CD14-positive monocyte (primary cell): ENCODE data around the gene ALG1. TPM values are rescaled to one million over a fixed set of nuclear protein-coding genes. Genes with fewer than 3 reads are reported as not detected.

Source experiments
- DNase-seq, 3 donors: peaks; one replicate each; pipeline ENCODE4 v3.0.0-alpha.2; 2011 to 2022
- H2AFZ ChIP-seq: 2 replicates; pipeline ENCODE4 v1.6.0; 2012; ENCODE audit warnings: mild to moderate bottlenecking, low read depth, low read length, inconsistent platforms; ENCODE audit not compliant: insufficient read depth, poor library complexity, severe bottlenecking
- H3K27ac ChIP-seq, 2 donors: 1 replicate in 1 of 2; 2 replicates in 1 of 2; pipeline ENCODE4 v1.5.1; 2012 to 2013; ENCODE audit warnings: low read length in 2 of 2, control low read depth in 1 of 2, inconsistent platforms in 1 of 2, low read depth in 1 of 2, mild to moderate bottlenecking in 1 of 2
- H3K27me3 ChIP-seq, 2 donors: one replicate each; pipeline versions ENCODE4 v1.6.0 to v1.6.1; 2011 to 2013; ENCODE audit warnings: low read length in 2 of 2; ENCODE audit not compliant: control insufficient read depth in 2 of 2, insufficient read depth in 2 of 2
- H3K36me3 ChIP-seq, 2 donors: replicated peaks in 1 of 2; 1 replicate in 1 of 2; 2 replicates in 1 of 2; pipeline versions ENCODE4 v1.5.1 to v1.6.1; 2012 to 2013; ENCODE audit warnings: low read length in 2 of 2, control low read depth in 1 of 2, inconsistent platforms in 1 of 2, mild to moderate bottlenecking in 1 of 2; ENCODE audit not compliant: insufficient read depth in 2 of 2, control insufficient read depth in 1 of 2
- H3K4me1 ChIP-seq, 2 donors: 1 replicate in 1 of 2; 2 replicates in 1 of 2; pipeline versions ENCODE4 v1.5.1 to v1.6.1; 2012 to 2013; ENCODE audit warnings: low read length in 2 of 2, control low read depth in 1 of 2, inconsistent platforms in 1 of 2, mild to moderate bottlenecking in 1 of 2, moderate library complexity in 1 of 2; ENCODE audit not compliant: insufficient read depth in 2 of 2, control insufficient read depth in 1 of 2
- H3K4me2 ChIP-seq: replicated peaks from 2 replicates; pipeline ENCODE3; 2012; ENCODE audit warnings: low read length, moderate library complexity, mild to moderate bottlenecking; ENCODE audit not compliant: poor library complexity, severe bottlenecking; ENCODE audit errors: extremely low read depth
- H3K4me3 ChIP-seq, 3 experiments: fragments of 200-600 bp in 1 of 3; sonication (generic) in 1 of 3; replicated peaks in 1 of 3; 1 replicate in 2 of 3; 2 replicates in 1 of 3; pipeline ENCODE4 v1.5.1; 2011 to 2013; ENCODE audit warnings: low read length in 3 of 3, mild to moderate bottlenecking in 3 of 3, control low read depth in 2 of 3, low read depth in 2 of 3, inconsistent platforms in 1 of 3, moderate library complexity in 1 of 3
- H3K79me2 ChIP-seq: 2 replicates; pipeline ENCODE4 v1.6.0; 2012; ENCODE audit warnings: mild to moderate bottlenecking, control low read depth, inconsistent platforms, low read length, moderate library complexity; ENCODE audit not compliant: insufficient read depth
- H3K9ac ChIP-seq: 2 replicates; pipeline ENCODE4 v1.6.0; 2017; ENCODE audit warnings: low read length, mild to moderate bottlenecking; ENCODE audit not compliant: insufficient read depth, poor library complexity, severe bottlenecking
- H3K9me3 ChIP-seq, 2 donors: replicated peaks in 1 of 2; 1 replicate in 1 of 2; 2 replicates in 1 of 2; pipeline versions ENCODE4 v1.5.1 to v1.6.1; 2012 to 2013; ENCODE audit warnings: low read length in 2 of 2, control low read depth in 1 of 2; ENCODE audit not compliant: control insufficient read depth in 1 of 2, insufficient read depth in 1 of 2
- H4K20me1 ChIP-seq: 2 replicates; pipeline ENCODE4 v1.6.0; 2012; ENCODE audit warnings: mild to moderate bottlenecking, low read length, control low read depth, moderate library complexity; ENCODE audit not compliant: insufficient read depth
- H3K27ac Mint-ChIP-seq, 7 donors: one replicate each; pipeline ENCODE4 v1.8.0; 2020; ENCODE audit warnings: mild to moderate bottlenecking in 7 of 7, mixed read lengths in 7 of 7, moderate library complexity in 6 of 7, inconsistent platforms in 2 of 7
- H3K27me3 Mint-ChIP-seq, 3 donors: one replicate each; pipeline ENCODE4 v1.8.0; 2021 to 2022; ENCODE audit warnings: low read depth in 3 of 3, mild to moderate bottlenecking in 3 of 3, mixed read lengths in 3 of 3, moderate library complexity in 3 of 3, inconsistent platforms in 1 of 3
- H3K36me3 Mint-ChIP-seq, 2 donors: one replicate each; pipeline ENCODE4 v1.8.0; 2020; ENCODE audit warnings: mixed read lengths in 2 of 2, inconsistent platforms in 1 of 2, mild to moderate bottlenecking in 1 of 2
- H3K4me1 Mint-ChIP-seq: one replicate; pipeline ENCODE4 v1.8.0; 2020; ENCODE audit warnings: mild to moderate bottlenecking, mixed read lengths
- H3K4me3 Mint-ChIP-seq, 2 donors: one replicate each; pipeline ENCODE4 v1.8.0; 2020; ENCODE audit warnings: mild to moderate bottlenecking in 2 of 2, mixed read lengths in 2 of 2, moderate library complexity in 1 of 2
- H3K9me3 Mint-ChIP-seq, 7 donors: one replicate each; pipeline ENCODE4 v1.8.0; 2020 to 2022; ENCODE audit warnings: mixed read lengths in 7 of 7, mild to moderate bottlenecking in 6 of 7, moderate library complexity in 6 of 7, inconsistent platforms in 2 of 7
- CTCF ChIP-seq: fragments of 200-600 bp; IDR thresholded peaks from one replicate; pipeline ENCODE4 v1.8.0; 2022; ENCODE audit warnings: antibody characterized with exemption, mild to moderate bottlenecking
- WGBS: methylation state at CpG from one replicate; pipeline ENCODE4 v1.1.5; 2013; ENCODE audit warnings: missing lambda C conversion rate; ENCODE audit not compliant: insufficient coverage; 5-methylcytosine and 5-hydroxymethylcytosine counted together
- intact Hi-C, 2 donors: fragments of 100-400 bp; cut with micrococcal nuclease; formaldehyde crosslinking; loops; one replicate each; pipeline versions ENCODE4 v1.15.0 to v1.15.1; 2023
- polyA plus RNA-seq, 3 donors: library from polyadenylated mRNA; depleted of rRNA in 1 of 3; unstranded in 2 of 3; stranded (reverse) in 1 of 3; fragments of 300-500 nt in 2 of 3; fragments of >200 nt in 1 of 3; fragmentation: Illumina TruSeq in 2 of 3; gene quantifications; 1 replicate in 2 of 3; 2 replicates in 1 of 3; pipeline ENCODE4 v1.2.3, GENCODE V29; 2012 to 2021

The ALG1 gene
- polyA plus RNA-seq, 3 donors: 9.3 to 31.0 (median 25.2) TPM

- H3K36me3 ChIP-seq: peaks cover 35 to 36% of the 10 kb centered on the region in 2 donors
- H3K79me2 ChIP-seq: peaks cover 9% of the 10 kb centered on the region
- H4K20me1 ChIP-seq: no peaks in the 10 kb centered on the region
- 85% methylated on average over 2 of the region's 5 CpGs for WGBS
- H3K27me3 Mint-ChIP-seq: no peaks in the 10 kb centered on the region
- TF ChIP-seq CTCF: no peak
- H3K4me3 Mint-ChIP-seq: no peak overlapping the region
- H3K27ac Mint-ChIP-seq: peak overlapping the region in 1 of 7 donors; percentile 21
- H3K27ac ChIP-seq: no peak overlapping the region
- intact Hi-C loops: no loop called here
- peaks cover 19% of the 10 kb centered on the region for H3K4me1 Mint-ChIP-seq
- no peak overlapping the region for H2AFZ ChIP-seq
- H3K9me3 ChIP-seq: no peaks in the 10 kb centered on the region
- no peak overlapping the region for H3K4me2 ChIP-seq
- H3K27me3 ChIP-seq: no peaks in the 10 kb centered on the region
- no peak overlapping the region for H3K4me3 ChIP-seq
- DNase-seq: no peak
- H3K36me3 Mint-ChIP-seq: peaks cover 45 to 62% of the 10 kb centered on the region in 2 donors
- H3K9me3 Mint-ChIP-seq: peaks cover 0 to 1% (median 0%) of the 10 kb centered on the region in 7 donors
- H3K9ac ChIP-seq: no peak overlapping the region
- H3K4me1 ChIP-seq: peaks cover 16 to 20% of the 10 kb centered on the region in 2 donors
These were observed 4.0 kb downstream of the ALG1 start for GRCh38 chr16:5075637-5076036.

GRCh38 chr16:5077304-5077703 lies 5.7 kb downstream of the ALG1 start:
- intact Hi-C loops: no loop called here
- Histone ChIP-seq H4K20me1 (no peaks in the 10 kb centered on the region), H3K27ac (no peak overlapping the region), H3K79me2 (peaks cover 9% of the 10 kb centered on the region), H3K9ac (no peak overlapping the region), H3K36me3 (peaks cover 36 to 38% of the 10 kb centered on the region in 2 donors), H3K27me3 (no peaks in the 10 kb centered on the region), H3K9me3 (no peaks in the 10 kb centered on the region), H3K4me1 (peaks cover 7 to 9% of the 10 kb centered on the region in 2 donors), H3K4me3 (no peak overlapping the region), H3K4me2 (no peak overlapping the region), H2AFZ (no peak overlapping the region)
- no peaks in the 10 kb centered on the region for H3K9me3 Mint-ChIP-seq
- H3K36me3 Mint-ChIP-seq: peaks cover 51 to 76% of the 10 kb centered on the region in 2 donors
- no peak for DNase-seq
- H3K27me3 Mint-ChIP-seq: peaks cover 0 to 2% (median 0%) of the 10 kb centered on the region in 3 donors
- H3K27ac Mint-ChIP-seq: peak overlapping the region in 1 of 7 donors; percentile 79
- 99% methylated on average over 13 of the region's 13 CpGs for WGBS
- peaks cover 9% of the 10 kb centered on the region for H3K4me1 Mint-ChIP-seq
- TF ChIP-seq CTCF: no peak
- H3K4me3 Mint-ChIP-seq: no peak overlapping the region
